GM12891 (cell line): ENCODE measurements around the gene DDI2.

Source experiments
- DNase-seq: peaks from one replicate; pipeline ENCODE4 v3.0.0; 2011; ENCODE audit warnings: low spot score; ENCODE audit not compliant: insufficient read length
- FAIRE-seq: peaks from 2 replicates; lab custom pipeline; 2011; peaks lifted over from hg19 to GRCh38; lab: Jason Lieb, UNC
- PAX5 ChIP-seq: IDR thresholded peaks from 2 replicates; pipeline ENCODE4 v1.6.1; 2011; ENCODE audit warnings: low read length, moderate library complexity, mild to moderate bottlenecking; ENCODE audit not compliant: insufficient read depth, severe bottlenecking
- POLR2A ChIP-seq: IDR thresholded peaks from 2 replicates; pipeline ENCODE4 v1.6.1; 2011; ENCODE audit warnings: low read depth, low read length, control low read depth
- POLR2AphosphoS5 ChIP-seq: IDR thresholded peaks from 2 replicates; pipeline ENCODE4 v1.6.1; 2011; ENCODE audit warnings: low read depth, low read length, control low read depth
- POU2F2 ChIP-seq: IDR thresholded peaks from 2 replicates; pipeline ENCODE4 v1.6.1; 2011; ENCODE audit warnings: low read depth, mild to moderate bottlenecking, control low read depth, low read length, moderate library complexity
- SPI1 ChIP-seq: IDR thresholded peaks from 2 replicates; pipeline ENCODE4 v1.6.1; 2011; ENCODE audit warnings: low read depth, low read length, control low read depth
- TAF1 ChIP-seq: IDR thresholded peaks from 2 replicates; pipeline ENCODE4 v1.6.1; 2011; ENCODE audit warnings: low read depth, low read length, control low read depth

DDI2 gene

DNA sequence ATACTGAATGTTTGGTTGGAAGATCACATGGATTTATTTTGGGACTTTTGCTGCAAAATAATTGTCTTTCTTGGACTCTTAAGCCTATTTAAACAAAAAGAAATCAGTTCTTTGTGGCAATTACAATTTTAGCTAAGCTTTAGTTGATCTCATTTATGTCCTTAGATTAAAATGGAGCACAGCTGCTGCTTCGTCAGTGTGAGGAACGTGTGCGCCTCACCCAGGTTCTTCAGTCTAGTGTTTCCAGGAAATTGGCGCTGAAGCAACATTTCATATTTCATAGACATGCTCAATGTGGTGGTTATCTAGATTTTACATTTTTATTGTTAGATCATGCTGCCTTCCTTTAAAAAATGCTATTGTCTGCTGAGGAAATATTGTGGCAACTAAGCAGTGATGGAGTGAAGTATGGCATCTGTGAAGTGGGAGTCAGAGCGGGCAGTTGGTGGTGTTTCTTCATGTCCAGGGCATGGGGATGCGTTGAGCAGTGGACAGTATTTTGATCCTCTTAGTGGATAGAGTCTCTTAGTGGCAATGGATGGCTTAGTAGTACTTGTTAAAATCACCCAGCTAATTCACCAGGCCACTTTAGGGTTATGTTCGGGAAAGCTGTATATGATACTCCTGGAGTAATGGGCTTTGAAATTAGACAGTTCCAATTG, 5.6 kb downstream of the DDI2 start:
- TF ChIP-seq TAF1 (no peak), POU2F2 (no peak), SPI1 (no peak), POLR2A (no peak), POLR2AphosphoS5 (no peak), PAX5 (no peak)
- DNase-seq (no peak), FAIRE-seq (no peak)

DNA sequence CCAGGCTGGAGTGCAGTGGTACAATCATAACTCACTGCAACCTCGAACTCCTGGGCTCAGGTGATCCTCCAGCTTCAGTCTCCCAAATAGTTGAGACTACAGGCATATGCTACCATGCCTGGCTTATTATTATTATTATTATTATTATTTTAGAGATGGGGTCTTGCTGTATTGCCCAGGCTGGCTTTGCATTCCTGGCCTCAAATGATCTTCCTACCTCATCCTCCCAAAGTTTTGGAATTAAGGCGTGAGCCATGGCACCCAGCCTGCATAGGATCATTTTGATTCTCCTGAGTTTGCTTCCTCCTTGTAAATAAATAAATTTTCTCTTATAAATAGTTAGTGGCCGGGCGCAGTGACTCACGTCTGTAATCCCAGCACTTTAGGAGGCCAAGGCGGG, 6.2 kb downstream of the DDI2 start:
- no peak for FAIRE-seq
- TF ChIP-seq TAF1 (no peak), PAX5 (no peak), POU2F2 (no peak), SPI1 (no peak), POLR2AphosphoS5 (no peak), POLR2A (no peak)

GRCh38 chr1:15624133-15624714, 7.0 kb downstream of the DDI2 start:
- FAIRE-seq = no peak
- TF ChIP-seq POLR2AphosphoS5 (no peak), PAX5 (no peak), POLR2A (no peak), TAF1 (no peak), SPI1 (no peak), POU2F2 (no peak)
- no peak for DNase-seq

More for the DNA sequence above, 6.2 kb downstream of the DDI2 start:
- no peak for DNase-seq

GRCh38 chr1:15625056-15625917, 8.0 kb downstream of the DDI2 start:
- DNase-seq (no peak), FAIRE-seq (no peak)
- TF ChIP-seq POLR2AphosphoS5 (no peak), TAF1 (no peak), POU2F2 (no peak), POLR2A (no peak), SPI1 (no peak), PAX5 (no peak)

GRCh38 chr1:15626269-15626950, 9.2 kb downstream of the DDI2 start:
- no peak for FAIRE-seq
- no peak for TF ChIP-seq POLR2A
- TF ChIP-seq POU2F2 = no peak
- TF ChIP-seq PAX5 = no peak
- TF ChIP-seq POLR2AphosphoS5 = no peak
- no peak for TF ChIP-seq SPI1
- TF ChIP-seq TAF1 = no peak
- no peak for DNase-seq

DNA sequence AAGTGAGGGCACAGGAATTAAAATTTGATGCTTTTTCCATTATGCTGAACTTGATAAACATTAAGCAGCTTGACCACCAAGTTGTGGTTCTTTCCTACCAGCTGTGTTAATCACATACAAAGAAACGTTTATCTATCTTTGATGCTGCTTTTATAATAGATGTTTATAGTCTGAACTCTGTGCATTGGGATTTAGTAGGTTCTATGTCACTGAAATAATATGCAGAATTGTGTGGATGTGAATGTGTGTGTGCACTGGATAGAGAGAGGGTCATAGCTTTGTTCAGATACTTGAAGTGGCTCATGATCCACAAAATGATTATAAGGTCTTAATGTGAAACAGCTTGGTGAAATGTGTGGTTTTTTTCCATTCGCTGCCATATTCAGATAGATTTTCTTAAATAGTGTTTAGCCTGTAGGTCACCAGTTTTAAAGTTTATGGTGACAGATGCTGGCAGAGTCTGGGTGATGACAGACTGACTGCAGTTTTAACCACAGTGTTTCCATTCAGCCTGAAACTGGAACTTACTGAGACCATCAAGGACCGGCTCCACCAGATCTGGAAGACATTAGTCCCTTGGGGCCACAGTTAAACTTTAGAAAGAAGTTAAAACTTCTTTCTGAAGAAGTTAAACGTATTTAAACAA, 10.2 kb downstream of the DDI2 start:
- peak; percentile 78 for FAIRE-seq

DNA sequence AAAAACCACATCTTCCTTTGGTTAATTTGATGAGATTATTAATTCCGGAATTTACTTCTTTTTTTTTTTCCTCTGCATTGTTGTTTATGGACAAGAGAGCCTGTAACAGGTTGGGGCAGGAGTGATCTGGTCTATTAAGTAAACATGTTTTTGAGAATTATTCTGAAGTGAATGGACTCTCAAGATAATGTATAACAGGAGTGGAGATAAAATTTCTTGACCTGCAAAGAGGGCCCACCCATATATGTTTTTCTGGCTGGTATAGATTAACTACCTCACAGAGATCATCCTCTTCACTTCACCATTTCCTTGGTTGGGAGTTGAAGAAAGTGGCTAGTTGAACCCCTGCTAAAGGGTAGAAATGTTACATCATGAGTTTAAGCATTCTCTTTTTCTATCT, 10.7 kb downstream of the DDI2 start:
- no peak for TF ChIP-seq POLR2AphosphoS5
- no peak for TF ChIP-seq POU2F2
- no peak for TF ChIP-seq POLR2A
- no peak for TF ChIP-seq TAF1
- TF ChIP-seq PAX5 = no peak
- TF ChIP-seq SPI1 = no peak
- FAIRE-seq = no peak
- no peak for DNase-seq

More for the DNA sequence above, 10.2 kb downstream of the DDI2 start:
- peak; percentile 23 for DNase-seq
- TF ChIP-seq POLR2AphosphoS5 = no peak
- no peak for TF ChIP-seq TAF1
- no peak for TF ChIP-seq POU2F2
- TF ChIP-seq SPI1 = no peak
- no peak for TF ChIP-seq PAX5
- TF ChIP-seq POLR2A = no peak

GRCh38 chr1:15633756-15634420, 16.6 kb downstream of the DDI2 start:
- FAIRE-seq (no peak), DNase-seq (no peak)
- TF ChIP-seq POLR2A (no peak), TAF1 (no peak), SPI1 (no peak), PAX5 (no peak)
